WTC11 (cell line): Measurements from ENCODE around the gene TOMM7. TPM values are rescaled to one million over a fixed set of nuclear protein-coding genes. Genes with fewer than 3 reads are reported as not detected.

Experiments
- ATAC-seq: fragments of 200-7000 bp; cut with Tn5 transposase; 2 replicates; pipeline ENCODE4 v1.10.0; 2021; ENCODE audit warnings: mild to moderate bottlenecking, moderate library complexity
- CTCF ChIA-PET: fragments of 300-600 bp; sonication (Branson Sonifier 250); formaldehyde crosslinking; loops from one replicate; lab custom pipeline; 2021; ENCODE audit warnings: antibody characterized with exemption; lab: Charles Lee
- POLR2A ChIA-PET: fragments of 350-600 bp; sonication (Branson Sonifier 250); formaldehyde crosslinking; loops from one replicate; lab custom pipeline; 2021; ENCODE audit warnings: antibody characterized with exemption; lab: Charles Lee
- DNase-seq: peaks from one replicate; pipeline ENCODE4 v3.0.0; 2021; ENCODE audit warnings: low spot score
- H3K27ac Mint-ChIP-seq: 2 replicates; pipeline ENCODE4 v1.8.0; 2021; ENCODE audit warnings: mixed read lengths
- H3K27me3 Mint-ChIP-seq: 2 replicates; pipeline ENCODE4 v1.8.0; 2021; ENCODE audit warnings: low read depth, mild to moderate bottlenecking, moderate library complexity, mixed read lengths
- H3K36me3 Mint-ChIP-seq: 2 replicates; pipeline ENCODE4 v1.8.0; 2021; ENCODE audit warnings: mixed read lengths
- H3K4me1 Mint-ChIP-seq: 2 replicates; pipeline ENCODE4 v1.8.0; 2022; ENCODE audit warnings: mixed read lengths
- H3K4me3 Mint-ChIP-seq: 2 replicates; pipeline ENCODE4 v1.8.0; 2021; ENCODE audit warnings: mild to moderate bottlenecking, moderate library complexity, mixed read lengths
- H3K9me3 Mint-ChIP-seq: 2 replicates; pipeline ENCODE4 v1.8.0; 2021; ENCODE audit warnings: mixed read lengths
- CREB1 ChIP-seq: sonication (generic); formaldehyde crosslinking; IDR thresholded peaks from 2 replicates; pipeline ENCODE4 v1.8.0; 2023; ENCODE audit warnings: mild to moderate bottlenecking, missing genetic modification reagents
- CTCF ChIP-seq: fragments of 200-600 bp; IDR thresholded peaks from 2 replicates; pipeline ENCODE4 v1.8.0; 2022; ENCODE audit warnings: antibody characterized with exemption
- ELF4 ChIP-seq: sonication (generic); formaldehyde crosslinking; IDR thresholded peaks from 2 replicates; pipeline ENCODE4 v1.8.1; 2022; ENCODE audit warnings: low read depth, mild to moderate bottlenecking, moderate library complexity, missing genetic modification reagents
- ETV6 ChIP-seq: sonication (generic); formaldehyde crosslinking; IDR thresholded peaks from 2 replicates; pipeline ENCODE4 v1.8.1; 2022; ENCODE audit warnings: mild to moderate bottlenecking, missing genetic modification reagents
- HMGA2 ChIP-seq: fragments of 250-450 bp; sonication (Bioruptor Pico); IDR thresholded peaks from 2 replicates; pipeline ENCODE4 v1.4.0; 2021; ENCODE audit warnings: mild to moderate bottlenecking, moderate library complexity
- MXD4 ChIP-seq: fragments of 250-450 bp; sonication (Bioruptor Pico); IDR thresholded peaks from 2 replicates; pipeline ENCODE4 v1.8.0; 2021; ENCODE audit warnings: mild to moderate bottlenecking, moderate library complexity, borderline replicate concordance
- NR1H2 ChIP-seq: sonication (generic); formaldehyde crosslinking; IDR thresholded peaks from 2 replicates; pipeline ENCODE4 v1.9.0; 2021; ENCODE audit warnings: mild to moderate bottlenecking, moderate library complexity, missing genetic modification reagents
- PREB ChIP-seq: sonication (generic); formaldehyde crosslinking; IDR thresholded peaks from 2 replicates; pipeline ENCODE4 v1.8.1; 2022; ENCODE audit warnings: mild to moderate bottlenecking, missing genetic modification reagents, moderate library complexity, borderline replicate concordance
- RELA ChIP-seq: sonication (generic); formaldehyde crosslinking; IDR thresholded peaks from 2 replicates; pipeline ENCODE4 v1.8.1; 2022; ENCODE audit warnings: missing genetic modification reagents, mild to moderate bottlenecking, borderline replicate concordance
- SOX15 ChIP-seq: fragments of 250-450 bp; sonication (Bioruptor Pico); IDR thresholded peaks from 2 replicates; pipeline ENCODE4 v1.9.0; 2021; ENCODE audit warnings: mild to moderate bottlenecking
- TCF7 ChIP-seq: sonication (generic); formaldehyde crosslinking; IDR thresholded peaks from 2 replicates; pipeline ENCODE4 v1.8.0; 2022; ENCODE audit warnings: mild to moderate bottlenecking, low read depth, missing genetic modification reagents, moderate library complexity
- TEAD4 ChIP-seq: sonication (generic); formaldehyde crosslinking; IDR thresholded peaks from 2 replicates; pipeline ENCODE4 v1.8.0; 2022; ENCODE audit warnings: mild to moderate bottlenecking, missing genetic modification reagents
- total RNA-seq: library from RNA; stranded (reverse); gene quantifications from 3 replicates; pipeline ENCODE4 v1.2.3, GENCODE V29; 2021
- TF ChIP-seq, protein P1 (sequence below): fragments of 250-450 bp; sonication (Bioruptor Pico); IDR thresholded peaks from 2 replicates; pipeline ENCODE4 v1.9.0; 2021; ENCODE audit warnings: mild to moderate bottlenecking, borderline replicate concordance
- TF ChIP-seq, protein P2 (sequence below): fragments of 250-450 bp; sonication (Bioruptor Pico); conservative IDR thresholded peaks from 2 replicates; pipeline ENCODE4 v1.9.0; 2021; ENCODE audit warnings: mild to moderate bottlenecking

The TOMM7 gene
- total RNA-seq, 1 experiment from 2014 or later: 500 TPM

- POLR2A ChIA-PET: no interaction called here
- CTCF ChIA-PET: interaction anchor here (1.4 to 2.0 kb wide), 5 partner anchors 10 to 48 kb away, joined by 7 to 31 read pairs (median 8); no protein-coding TSS in a partner anchor
- Mint-ChIP-seq H3K36me3 (peaks cover 5% of the 10 kb centered on the region; the same call in 1 of the 2 replicates), H3K4me1 (peaks cover 17% of the 10 kb centered on the region), H3K27me3 (no peaks in the 10 kb centered on the region), H3K27ac (no peak overlapping the region), H3K9me3 (peaks cover 10% of the 10 kb centered on the region), H3K4me3 (no peak overlapping the region)
- no peak for DNase-seq
- TF ChIP-seq ETV6 (CRISPR knock-in tag) (no peak), ELF4 (CRISPR knock-in tag) (no peak), NR1H2 (CRISPR knock-in tag) (no peak), TEAD4 (CRISPR knock-in tag) (no peak), CREB1 (CRISPR knock-in tag) (no peak), TCF7 (CRISPR knock-in tag) (no peak), PREB (no peak), SOX15 (no peak), CTCF (no peak), MXD4 (CRISPR knock-in tag) (no peak), HMGA2 (CRISPR knock-in tag) (no peak)
- ATAC-seq: no peak
Measured at GRCh38 chr7:22783421-22783820, 39.2 kb downstream of the TOMM7 start.

DNA sequence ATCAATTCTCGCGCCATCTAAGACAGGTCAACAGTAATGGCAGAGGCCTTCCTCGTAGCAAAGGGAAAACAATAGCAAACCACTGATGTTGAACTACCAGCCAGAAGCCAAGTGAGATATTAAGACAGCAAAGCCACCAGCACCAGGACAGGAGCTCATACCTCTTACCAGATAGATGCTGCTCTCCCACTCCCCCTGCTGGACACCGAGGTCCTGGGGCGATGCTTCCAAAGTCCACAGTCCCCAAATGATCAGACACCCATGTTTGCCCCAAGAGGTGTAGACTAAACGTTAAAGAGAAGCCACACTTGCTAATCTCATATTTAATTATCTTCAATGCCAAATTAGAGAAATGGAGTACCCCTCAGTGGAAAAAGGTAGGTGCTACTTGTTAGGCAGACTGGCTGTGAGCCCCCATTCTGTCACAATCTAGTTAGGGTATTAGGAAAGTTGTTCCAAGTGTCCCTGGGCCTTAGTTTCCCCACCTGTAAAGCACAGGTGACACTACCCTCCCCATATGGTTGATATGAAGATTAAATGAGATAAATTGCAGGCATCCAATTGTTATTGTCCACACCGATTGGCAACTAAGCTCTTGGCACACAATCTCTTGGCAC lies 39.9 kb downstream of the TOMM7 start:
- DNase-seq: peak; percentile 84
- TF ChIP-seq, protein P1, sequence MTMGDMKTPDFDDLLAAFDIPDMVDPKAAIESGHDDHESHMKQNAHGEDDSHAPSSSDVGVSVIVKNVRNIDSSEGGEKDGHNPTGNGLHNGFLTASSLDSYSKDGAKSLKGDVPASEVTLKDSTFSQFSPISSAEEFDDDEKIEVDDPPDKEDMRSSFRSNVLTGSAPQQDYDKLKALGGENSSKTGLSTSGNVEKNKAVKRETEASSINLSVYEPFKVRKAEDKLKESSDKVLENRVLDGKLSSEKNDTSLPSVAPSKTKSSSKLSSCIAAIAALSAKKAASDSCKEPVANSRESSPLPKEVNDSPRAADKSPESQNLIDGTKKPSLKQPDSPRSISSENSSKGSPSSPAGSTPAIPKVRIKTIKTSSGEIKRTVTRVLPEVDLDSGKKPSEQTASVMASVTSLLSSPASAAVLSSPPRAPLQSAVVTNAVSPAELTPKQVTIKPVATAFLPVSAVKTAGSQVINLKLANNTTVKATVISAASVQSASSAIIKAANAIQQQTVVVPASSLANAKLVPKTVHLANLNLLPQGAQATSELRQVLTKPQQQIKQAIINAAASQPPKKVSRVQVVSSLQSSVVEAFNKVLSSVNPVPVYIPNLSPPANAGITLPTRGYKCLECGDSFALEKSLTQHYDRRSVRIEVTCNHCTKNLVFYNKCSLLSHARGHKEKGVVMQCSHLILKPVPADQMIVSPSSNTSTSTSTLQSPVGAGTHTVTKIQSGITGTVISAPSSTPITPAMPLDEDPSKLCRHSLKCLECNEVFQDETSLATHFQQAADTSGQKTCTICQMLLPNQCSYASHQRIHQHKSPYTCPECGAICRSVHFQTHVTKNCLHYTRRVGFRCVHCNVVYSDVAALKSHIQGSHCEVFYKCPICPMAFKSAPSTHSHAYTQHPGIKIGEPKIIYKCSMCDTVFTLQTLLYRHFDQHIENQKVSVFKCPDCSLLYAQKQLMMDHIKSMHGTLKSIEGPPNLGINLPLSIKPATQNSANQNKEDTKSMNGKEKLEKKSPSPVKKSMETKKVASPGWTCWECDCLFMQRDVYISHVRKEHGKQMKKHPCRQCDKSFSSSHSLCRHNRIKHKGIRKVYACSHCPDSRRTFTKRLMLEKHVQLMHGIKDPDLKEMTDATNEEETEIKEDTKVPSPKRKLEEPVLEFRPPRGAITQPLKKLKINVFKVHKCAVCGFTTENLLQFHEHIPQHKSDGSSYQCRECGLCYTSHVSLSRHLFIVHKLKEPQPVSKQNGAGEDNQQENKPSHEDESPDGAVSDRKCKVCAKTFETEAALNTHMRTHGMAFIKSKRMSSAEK: no peak
- TF ChIP-seq MXD4 (CRISPR knock-in tag) (no peak), RELA (CRISPR knock-in tag) (no peak), CTCF (peak; percentile 73)
- TF ChIP-seq, protein P2, sequence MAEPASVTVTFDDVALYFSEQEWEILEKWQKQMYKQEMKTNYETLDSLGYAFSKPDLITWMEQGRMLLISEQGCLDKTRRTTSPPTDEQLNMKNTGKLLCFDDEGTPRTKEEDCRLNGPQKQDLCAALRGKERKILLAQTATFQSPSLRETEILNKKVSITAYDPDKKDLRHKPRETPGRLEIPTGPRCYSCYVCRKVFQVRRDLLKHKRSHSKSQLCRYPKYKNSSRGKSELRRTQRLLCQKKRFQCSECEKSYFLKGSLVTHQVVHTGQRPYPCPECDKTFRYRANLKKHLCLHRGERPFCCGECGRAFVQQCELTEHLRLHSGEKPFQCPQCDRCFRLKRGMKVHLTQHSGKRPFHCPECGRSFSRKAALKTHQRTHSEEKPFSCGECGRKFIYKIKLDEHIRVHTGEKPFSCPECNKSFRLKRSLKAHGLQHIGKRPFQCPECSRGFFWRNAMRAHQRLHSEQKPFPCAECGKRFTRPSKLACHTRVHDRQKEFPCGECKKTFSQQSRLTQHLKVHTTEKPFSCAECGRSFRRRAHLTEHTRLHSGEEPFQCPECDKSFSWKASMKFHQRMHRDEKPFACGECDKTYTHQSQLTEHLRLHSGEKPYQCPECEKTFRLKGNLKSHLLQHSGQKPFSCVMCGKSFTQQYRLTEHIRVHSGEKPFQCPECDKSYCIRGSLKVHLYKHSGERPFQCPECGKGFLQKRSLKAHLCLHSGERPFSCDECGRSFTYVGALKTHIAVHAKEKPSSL (CRISPR knock-in tag): no peak
- no peaks in the 10 kb centered on the region for H3K27me3 Mint-ChIP-seq
- ChIA-PET CTCF (interaction anchor here (0.5 to 2.0 kb wide), 50 partner anchors 8 to 744 kb away, joined by 3 to 52 read pairs (median 4); partner anchors contain the start of genes IL6 and TOMM7), POLR2A (no interaction called here)
- H3K4me3 Mint-ChIP-seq: no peak overlapping the region
- H3K4me1 Mint-ChIP-seq: peaks cover 17% of the 10 kb centered on the region
- peak; percentile 96 for ATAC-seq
- H3K9me3 Mint-ChIP-seq: peaks cover 6% of the 10 kb centered on the region
- H3K36me3 Mint-ChIP-seq: no peaks in the 10 kb centered on the region
- H3K27ac Mint-ChIP-seq: no peak overlapping the region
